HG02588 (cell line): ENCODE results near the gene HOXB9.

ENCODE experiments used
- ATAC-seq: cut with Tn5 transposase; IDR thresholded peaks from one replicate; pipeline ENCODE4 v1.9.1; 2021; ENCODE audit warnings: mild to moderate bottlenecking, moderate library complexity; ENCODE audit not compliant: unreplicated experiment

The HOXB9 gene

GRCh38 chr17:48588528-48588927 lies 37.6 kb downstream of the HOXB9 start:
- ATAC-seq: no peak

- ATAC-seq: no peak
Measured at GRCh38 chr17:48588074-48588415, 38.1 kb downstream of the HOXB9 start.

- ATAC-seq: no peak
Measured at GRCh38 chr17:48587276-48588073, 38.7 kb downstream of the HOXB9 start.

GRCh38 chr17:48586355-48587258 lies 39.6 kb downstream of the HOXB9 start:
- no peak for ATAC-seq

- no peak for ATAC-seq
Measured at GRCh38 chr17:48584223-48584741, 41.9 kb downstream of the HOXB9 start.

GRCh38 chr17:48583708-48584222 lies 42.4 kb downstream of the HOXB9 start:
- ATAC-seq: no peak

GRCh38 chr17:48582750-48583069 lies 43.4 kb downstream of the HOXB9 start:
- no peak for ATAC-seq

GRCh38 chr17:48579760-48580554 lies 46.2 kb downstream of the HOXB9 start:
- no peak for ATAC-seq

- ATAC-seq: no peak
Measured at GRCh38 chr17:48579471-48579759, 46.7 kb downstream of the HOXB9 start.

- ATAC-seq: peak; percentile 34
Measured at GRCh38 chr17:48578616-48579470, 47.3 kb downstream of the HOXB9 start.

- ATAC-seq: peak; percentile 54
Measured at GRCh38 chr17:48577946-48578615, 48.1 kb downstream of the HOXB9 start, which contains the start of gene HOXB4. TSS of gene HOXB4 (minus strand) at chr17:48578350. CDS start at chr17:48578319, 31 bp downstream.

- peak; percentile 12 for ATAC-seq
Measured at GRCh38 chr17:48577330-48577945, 48.7 kb downstream of the HOXB9 start.

GRCh38 chr17:48576479-48577309 lies 49.5 kb downstream of the HOXB9 start:
- no peak for ATAC-seq

- ATAC-seq: no peak
Measured at GRCh38 chr17:48575673-48576478, 50.3 kb downstream of the HOXB9 start.

GRCh38 chr17:48575066-48575582 lies 51.0 kb downstream of the HOXB9 start:
- ATAC-seq: no peak

GRCh38 chr17:48574505-48575065 lies 51.6 kb downstream of the HOXB9 start:
- no peak for ATAC-seq
